Activated CD8-positive, alpha-beta memory T cell treated with anti-CD3 and anti-CD28 coated beads for 1 hour (primary cell): ENCODE measurements around the gene XRRA1.
A peak's percentile ranks its signal among the peaks of the same experiment; 100 is the strongest.

Source experiments
- DNase-seq, 2 donors: peaks; one replicate each; pipeline ENCODE4 v3.0.0-alpha.2; 2020; ENCODE audit warnings: low read depth in 1 of 2; ENCODE audit errors: extremely low read depth in 1 of 2

XRRA1 gene

DNA sequence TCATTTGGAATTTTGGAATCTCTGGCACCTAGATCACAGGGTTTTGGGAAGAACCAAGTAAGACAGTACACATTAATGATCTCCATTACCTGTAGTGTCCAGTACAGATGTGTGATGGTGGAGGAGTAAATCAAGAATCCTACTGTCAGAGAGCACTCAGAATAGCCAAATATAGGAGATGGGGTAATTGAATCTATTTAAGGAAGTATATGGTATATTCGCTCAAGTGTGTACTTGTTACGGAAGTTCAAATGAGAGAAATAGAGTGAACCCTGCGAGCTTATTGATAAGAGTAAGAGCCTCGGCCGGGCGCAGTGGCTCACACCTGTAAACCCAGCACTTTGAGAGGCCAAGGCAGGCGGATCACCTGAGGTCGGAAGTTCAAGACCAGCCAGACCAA is 2.3 kb upstream of the XRRA1 start:
- no peak for DNase-seq

DNA sequence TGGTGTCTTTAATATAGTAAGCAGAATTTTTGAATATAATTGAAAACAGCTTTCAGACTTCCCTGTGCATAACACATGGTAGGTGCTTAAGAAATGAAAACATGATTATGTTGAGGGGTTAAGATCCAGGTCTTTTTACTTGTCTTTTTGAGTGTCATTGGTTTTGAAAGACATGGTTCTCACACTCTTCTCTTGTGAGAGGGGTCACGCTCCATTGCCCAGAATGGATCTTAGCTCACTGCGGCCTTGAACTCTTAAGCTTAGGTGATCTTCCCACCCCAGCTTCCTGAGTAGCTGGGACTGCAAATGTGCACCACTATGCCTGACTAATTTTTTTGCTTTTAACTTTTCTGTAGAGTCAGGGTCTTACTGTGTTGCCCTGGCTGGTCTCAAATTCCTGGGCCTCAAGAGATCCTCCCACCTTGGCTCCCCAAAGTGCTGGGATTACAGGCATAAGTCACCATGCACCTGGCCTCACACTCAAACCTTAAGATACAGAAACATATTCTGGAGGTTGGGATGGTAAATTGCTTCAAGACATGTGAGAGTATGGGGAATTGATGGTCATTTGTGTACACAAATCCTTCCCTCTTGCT is 1.6 kb upstream of the XRRA1 start:
- no peak for DNase-seq

DNA sequence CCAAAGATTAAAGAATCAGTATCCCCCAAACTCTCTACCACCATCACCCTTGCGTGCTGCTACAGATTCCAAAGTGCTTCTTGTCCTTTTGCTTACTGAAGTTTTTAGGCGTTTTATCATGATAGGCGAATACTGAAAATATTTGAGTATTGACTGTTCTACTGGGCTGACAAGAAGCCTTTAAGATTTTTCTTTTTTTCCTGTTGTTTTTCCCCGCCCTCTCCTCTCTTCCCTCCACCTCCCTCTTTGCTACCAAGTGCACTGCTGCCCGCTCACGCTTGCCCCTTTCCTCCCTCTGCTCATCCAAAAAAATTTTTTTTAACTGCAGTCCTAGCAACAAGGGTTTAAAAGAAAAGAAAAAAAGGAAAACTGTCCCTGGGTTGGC is 854 bp upstream of the XRRA1 start:
- no peak for DNase-seq

DNA sequence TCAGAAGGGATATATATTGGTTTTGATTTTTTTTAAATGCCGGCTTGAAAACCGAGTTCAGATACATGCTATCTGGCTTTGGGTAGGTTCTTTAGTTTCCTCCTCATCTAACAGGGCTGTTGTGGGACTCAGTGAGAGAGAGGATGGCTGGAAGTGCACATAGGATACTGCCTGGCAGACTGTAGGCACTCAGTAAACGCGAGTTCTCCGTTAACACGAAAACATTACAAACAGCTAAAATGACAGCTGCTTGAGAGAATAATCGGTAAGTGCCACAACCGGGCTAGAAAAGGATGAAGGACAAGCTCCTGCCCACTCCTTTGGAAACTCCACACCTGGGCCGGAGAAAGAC is 369 bp downstream of the XRRA1 start:
- no peak for DNase-seq

DNA sequence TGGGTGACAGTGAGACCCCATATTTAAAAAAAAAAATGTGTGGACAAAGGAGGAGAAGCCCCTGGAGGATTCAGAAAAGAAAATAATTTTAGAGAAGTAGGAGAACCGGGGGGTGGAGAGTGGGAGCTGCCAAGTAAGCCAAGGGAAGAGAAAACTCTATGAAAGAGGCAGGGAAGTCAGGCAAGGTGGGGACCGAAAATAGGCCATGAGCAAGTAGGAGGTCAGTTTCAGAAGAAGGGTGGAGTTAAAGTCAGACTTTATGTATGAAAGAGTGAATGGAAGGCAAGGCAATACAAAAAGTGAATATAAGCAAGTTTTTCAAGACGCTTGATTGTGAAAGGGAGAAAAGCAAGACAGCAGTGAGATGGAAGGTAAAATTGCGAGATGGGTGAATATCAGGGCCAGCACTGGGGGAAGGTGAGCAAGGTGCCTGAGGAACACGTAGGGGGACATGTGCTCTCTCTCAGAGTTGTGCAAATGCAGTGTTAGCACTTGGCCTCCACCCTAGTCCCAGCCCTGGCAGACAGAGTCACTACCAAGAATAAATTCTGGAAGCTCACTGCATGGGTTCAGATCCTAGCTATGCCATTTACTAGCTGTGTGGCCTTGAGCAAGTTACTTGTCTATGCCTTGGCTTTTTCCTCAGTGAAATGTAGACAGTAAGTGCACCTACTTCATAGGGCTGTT is 6.7 kb downstream of the XRRA1 start:
- DNase-seq, result no peak

DNA sequence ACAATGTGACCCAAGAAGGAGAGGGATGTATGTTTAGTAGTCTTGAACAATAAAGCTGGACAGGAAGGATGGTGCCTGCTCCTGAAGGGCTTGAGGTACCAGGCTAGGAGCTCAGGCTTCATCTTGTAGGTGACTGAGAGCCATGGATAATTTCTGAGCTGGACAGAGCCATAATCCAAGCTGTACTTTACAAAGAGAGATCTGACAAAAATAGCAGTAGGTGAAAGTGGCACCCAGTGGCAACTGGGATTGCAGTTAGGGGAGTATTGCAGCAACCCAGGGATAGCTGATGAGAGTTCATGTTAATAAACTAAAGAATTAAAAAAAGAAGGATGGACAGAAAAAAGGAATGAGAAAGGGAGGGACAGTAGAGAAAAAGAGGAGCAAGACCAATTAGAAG is 7.4 kb downstream of the XRRA1 start:
- no peak for DNase-seq

DNA sequence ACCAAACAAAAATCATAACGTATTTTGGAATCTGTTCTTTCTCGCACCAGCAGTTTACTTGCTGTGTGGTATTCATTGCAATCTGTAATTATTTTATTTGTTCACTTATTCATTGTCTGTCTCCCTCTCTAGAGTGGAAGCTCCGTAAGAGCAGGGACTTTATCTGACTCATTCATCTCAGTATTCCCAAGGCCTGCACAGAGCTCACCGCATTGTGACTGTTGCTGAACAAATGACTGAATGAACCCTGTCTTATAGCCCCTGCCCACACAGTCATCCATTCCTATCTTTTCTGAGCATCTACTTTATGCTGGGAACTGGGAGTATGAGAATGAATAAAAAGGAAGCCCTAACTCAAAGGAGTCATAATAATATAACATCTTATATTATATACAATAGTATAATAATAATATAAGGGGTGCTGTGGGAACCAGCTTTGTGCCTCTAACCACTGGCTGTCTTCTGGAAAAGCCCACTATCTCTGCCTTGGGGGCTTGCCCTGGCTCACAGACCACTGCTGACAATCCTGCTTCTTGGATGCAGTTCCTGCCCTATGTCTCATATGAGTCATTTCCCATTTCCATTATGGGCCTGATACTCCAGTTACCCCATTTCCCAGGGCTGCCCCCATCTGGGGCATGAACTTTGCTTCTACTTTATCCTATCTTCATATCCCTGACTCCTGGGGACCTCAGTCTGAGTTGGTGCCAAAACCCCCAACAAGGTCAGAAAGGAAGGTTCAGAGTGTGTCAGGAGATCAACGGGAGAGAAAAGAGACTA is 11.0 kb downstream of the XRRA1 start:
- no peak for DNase-seq

DNA sequence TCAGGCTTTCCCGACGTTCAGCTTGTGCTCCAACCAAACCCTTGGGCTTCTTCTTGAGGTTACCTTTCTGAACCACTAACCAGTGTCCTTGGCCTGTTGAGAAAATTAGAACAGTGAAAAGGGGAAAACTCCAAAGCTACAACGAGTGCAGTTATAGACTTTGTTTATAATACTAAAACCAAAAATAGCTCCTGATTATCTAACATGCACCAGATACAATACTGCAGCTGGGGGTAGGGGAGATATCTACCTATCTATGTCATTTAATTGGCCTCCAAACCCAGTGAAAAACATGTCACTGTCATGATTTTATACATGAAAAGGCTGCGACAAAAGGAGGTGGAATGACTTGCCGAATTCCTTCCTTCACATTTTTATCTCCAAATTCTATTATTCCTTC is 11.9 kb downstream of the XRRA1 start:
- no peak for DNase-seq

DNA sequence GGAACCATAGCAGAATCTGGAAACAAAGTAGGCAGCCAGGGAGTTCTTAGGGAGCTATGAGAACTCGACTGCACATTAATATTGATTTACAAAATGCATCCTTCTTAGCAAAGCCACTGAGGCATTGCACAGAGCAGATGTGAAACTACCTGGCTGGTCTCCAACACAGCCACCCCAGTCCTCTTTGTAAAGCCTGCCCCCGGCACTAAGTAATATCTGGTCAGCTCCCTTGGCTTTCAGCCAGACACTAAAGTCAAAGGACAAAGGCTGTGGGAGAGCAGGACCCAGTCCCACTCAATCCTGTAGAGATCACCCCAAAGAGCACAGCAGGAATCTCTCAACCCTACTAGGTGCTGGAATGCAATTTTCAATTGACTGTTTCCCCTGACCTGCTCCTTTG is 12.8 kb downstream of the XRRA1 start:
- no peak for DNase-seq

DNA sequence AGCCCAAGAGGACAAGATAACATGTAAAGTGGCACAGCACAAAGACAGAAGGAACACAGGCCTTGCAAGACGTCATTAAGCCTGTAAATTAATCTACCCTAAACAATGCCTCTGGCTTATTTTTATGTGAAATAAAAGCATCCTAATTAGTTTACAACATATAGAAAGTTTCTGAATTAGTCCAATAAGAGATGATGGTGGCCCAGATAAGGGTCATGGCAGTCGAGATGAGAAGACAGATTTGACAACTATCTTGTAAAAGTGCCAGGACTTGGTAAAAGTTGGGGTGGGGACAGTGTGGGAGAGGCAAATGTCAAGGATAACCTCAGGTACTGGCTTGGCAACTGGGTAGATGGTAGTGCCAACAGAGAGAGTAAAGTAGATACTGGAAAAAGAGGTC is 13.6 kb downstream of the XRRA1 start:
- no peak for DNase-seq

DNA sequence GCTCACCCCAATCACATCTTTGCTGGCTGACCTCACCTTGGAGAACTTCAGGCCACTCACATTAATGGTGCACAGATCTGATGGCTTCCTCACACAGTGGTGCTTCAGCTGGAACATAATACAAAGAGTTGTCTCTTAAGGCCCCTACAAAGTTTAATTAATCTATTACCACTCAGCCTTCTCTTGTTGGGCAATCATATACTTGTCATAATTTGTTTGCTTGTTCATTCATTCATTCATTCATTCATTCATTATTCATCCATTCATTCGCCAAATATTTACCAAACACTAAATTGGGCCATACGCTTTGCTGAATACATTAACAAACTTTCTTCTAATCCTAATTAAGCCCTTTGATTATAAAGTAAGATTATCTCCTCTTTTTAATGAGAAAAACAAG is 15.1 kb downstream of the XRRA1 start:
- no peak for DNase-seq

DNA sequence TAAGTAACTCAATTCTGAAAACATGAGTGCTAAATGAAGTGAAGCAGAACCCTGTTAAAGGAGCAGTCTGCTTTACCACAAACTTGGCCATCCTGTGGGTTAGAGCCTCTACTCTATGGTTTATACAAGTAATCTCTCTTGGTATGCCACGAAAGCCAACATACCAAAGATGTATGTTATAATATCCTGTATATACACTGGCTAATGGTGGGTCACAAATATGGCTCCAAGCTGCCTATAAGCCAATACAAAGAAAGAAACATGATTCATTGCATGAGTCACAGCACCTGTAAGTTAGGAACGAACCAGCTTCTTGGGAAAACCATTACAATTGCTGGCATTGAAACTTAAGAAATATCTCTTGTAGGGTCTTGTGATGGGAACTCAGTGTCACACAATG is 16.1 kb downstream of the XRRA1 start:
- DNase-seq, result no peak

DNA sequence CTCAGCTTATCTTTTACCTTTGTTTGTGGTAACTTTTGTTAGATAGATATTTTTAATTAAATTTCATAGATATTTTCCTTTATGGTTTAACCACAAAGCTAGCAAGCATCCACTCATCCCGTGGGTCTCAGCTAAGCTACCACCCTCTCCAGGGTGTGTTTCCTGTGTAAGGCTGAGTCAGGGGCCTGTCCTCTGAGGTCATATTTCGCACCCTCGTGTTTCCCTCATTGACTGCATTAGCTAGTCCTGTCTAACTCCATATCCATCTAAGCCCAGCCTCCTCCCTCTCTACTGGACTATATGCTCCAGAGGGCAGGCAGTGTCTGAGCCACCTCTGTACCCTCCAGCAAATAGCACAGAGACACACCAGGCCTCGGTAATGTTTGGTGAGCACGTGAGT is 16.7 kb downstream of the XRRA1 start:
- no peak for DNase-seq

DNA sequence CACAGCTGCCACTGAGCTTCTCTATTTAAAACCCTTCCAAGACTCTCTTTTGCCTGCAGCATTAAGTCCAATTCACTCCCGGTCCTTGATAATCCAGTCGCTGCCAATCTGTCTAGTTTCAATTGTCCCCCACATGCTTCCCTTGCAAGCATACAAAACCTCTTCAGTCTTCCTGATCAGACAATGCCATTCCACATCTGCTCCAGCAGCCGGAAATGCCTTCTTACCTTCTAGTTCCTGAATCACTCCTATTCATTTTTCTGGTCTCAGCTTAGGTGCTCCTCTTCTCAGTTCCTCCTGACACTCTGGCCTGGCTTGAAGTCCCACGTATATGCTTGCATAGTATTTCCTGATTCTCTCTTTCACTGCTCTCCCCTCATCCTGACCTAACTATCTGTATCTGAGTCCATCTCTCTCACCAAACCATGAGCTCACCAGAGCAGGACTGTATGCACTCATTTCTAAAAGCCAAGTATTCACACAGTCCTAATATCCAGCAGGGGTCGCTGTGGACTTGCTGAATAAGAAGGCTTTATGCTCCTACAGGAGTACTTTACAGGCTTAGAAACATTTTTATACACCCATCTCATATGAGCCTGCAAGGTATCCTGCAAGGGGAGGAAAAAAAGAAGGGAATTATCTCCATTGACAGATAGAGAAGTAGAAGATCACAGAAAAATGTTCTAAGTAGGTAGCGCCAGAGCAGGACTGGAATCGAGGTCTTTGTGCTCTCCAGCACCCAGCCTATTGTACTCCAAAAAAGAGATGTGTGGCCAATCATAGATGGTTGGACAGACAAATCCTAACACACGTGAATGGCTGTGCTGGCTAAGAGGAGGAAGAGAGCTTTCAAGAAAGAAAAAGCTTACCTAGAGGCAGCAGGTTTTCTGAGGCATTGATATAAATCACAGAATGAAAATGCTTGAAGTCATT is 19.2 kb downstream of the XRRA1 start:
- peak; percentile 27 to 43 for DNase-seq

DNA sequence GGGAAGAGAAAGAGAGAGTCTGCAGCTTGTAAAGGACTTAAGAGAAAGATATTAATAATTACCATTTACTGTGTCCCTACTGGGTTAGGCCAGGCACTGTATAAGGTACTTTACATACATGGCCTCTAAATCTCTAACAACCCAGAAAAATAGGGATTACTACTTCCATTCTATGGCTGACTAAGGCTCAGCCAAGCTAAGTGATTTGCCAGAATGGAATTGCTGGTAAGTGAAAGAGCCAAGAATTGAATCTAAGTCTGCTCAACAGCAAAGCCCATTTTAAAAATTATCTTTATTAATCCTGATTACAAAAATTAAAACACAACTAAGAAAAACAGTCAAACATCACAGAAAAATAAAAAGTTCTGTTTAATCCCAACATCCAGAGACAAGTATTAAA is 21.4 kb downstream of the XRRA1 start:
- no peak for DNase-seq

DNA sequence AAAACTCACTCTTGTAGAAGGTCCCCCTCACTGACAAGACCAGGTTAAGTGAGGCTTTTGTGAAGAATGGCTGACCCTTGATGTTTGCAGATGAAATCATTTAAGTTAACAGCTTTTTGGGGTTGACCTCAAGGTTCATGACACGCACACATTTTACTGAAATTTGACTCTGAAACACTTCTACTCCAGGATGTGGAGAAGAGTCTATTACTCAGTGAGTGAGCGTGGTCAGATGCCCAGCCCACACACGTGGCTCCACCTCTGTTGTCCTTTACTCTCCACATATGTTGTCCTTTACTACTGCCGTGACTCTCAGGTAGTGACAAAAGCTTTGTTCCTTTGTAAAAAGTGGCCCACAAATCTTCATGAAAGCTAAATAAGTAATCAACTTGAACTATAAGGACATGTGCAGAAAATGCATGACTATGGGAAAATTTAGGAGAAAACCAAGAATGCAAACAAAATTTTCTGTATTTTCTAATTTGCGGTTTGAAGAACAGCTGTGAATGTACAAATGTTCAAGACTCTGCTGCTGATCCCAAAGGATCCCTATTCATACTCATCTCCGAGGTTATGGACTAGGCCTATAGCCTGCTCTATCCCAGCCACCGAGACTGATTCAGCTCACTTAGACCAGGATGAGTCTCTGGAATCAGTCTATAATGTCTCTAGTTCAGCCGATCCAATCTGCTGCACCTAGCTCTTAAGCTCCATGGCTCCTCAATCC is 22.4 kb downstream of the XRRA1 start:
- no peak for DNase-seq

DNA sequence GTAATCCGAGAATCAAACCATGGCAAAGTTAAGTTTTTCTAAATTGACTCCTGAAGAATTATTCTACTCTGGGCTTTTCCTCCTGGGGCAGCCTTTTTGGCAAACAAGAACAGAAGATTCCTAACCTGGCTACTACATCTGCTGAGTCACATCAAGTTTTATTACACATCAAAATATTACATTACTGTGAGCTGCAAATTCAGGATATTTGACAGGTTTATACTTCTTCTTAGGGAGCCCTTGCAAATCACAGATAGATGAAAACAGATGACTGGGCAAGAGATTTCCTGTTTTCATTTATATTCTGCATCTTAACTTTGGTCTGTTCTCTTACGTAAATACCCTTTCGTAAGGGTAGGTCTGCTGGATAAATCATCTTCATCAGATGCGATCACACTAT is 23.6 kb downstream of the XRRA1 start:
- DNase-seq, result no peak

DNA sequence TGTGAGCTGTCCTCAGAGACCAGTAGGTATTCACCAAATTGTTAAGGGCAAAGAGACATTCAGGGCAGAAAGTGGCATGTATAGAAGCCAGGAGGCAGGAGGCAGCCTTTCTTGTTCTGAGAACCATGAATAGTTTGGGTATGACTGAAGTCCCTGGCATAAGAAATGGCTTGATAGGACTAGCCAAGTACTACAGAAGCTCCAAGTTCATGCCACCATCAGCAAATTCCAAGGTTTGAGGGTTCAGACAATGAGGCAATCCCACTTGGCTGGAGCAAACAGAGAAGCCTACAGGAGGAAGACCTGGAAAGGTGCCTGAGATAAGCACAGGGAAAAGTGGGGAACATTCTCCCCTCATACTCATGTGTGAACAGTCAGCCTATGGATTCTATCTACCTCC is 25.8 kb downstream of the XRRA1 start:
- no peak for DNase-seq

DNA sequence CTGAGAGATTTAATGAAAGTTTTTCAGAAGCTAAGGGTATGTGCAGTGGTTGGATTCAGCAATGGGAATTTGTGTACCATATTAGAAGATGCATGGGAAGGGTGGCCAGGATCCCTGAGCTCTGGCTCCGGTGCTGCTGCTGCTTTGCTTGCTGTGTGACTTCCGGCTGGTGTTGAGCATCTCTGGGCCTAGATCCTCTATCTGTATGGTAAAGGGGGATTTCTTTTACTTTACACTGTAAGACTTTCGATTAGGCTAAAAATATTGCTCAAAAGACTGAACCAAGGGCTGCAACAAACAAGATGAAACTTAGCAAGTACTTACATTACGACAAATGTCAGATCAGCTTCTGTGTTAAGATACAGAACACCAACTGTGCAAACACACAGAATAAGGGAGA is 39.1 kb downstream of the XRRA1 start:
- DNase-seq, result no peak

DNA sequence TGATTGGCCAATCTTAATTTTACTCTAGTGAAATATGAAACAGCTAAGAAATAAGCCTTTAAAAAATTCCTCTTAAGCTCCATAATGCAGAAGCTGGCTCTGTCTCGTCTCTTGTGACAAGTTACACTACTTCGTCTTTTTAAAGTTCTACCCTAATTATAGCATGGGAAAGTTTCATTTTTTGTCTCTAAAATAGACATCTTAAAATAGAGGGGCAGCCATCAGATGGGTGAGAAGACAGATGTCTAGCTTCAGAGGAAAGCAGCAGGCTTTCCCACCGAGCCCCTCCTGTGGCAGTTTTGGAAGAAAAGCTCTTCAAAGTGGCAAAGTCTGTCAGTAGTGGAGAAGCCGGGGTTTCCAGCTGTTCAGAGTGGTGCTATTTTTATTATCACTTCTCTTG is 39.5 kb downstream of the XRRA1 start:
- no peak for DNase-seq

DNA sequence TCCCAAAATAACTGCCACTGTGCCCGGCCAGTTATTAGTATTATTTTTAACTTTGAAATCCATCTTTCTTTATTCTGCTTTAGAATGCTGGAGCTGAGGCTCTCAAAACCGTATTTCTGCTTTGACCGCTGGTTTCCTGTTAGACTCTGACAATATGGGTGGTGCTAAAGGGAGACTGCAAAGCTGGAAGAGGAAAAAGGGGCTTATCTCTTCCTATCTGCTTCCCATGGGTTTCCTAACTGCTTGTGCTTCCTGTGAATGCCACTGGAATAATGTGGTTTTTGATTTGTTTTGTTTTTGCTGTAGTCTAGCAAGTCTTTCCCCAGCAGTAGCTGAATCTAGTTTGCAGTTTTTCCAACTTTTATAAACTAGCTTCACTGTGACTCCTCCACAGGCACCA is 43.6 kb downstream of the XRRA1 start:
- DNase-seq, result no peak
